ENCODE data around the gene LMNB1.

LMNB1 gene

GRCh38 chr5:126877602-126878001 lies 100.7 kb downstream of the LMNB1 start:
- Histone ChIP-seq H3K4me1 (ENCODE audit: insufficient read depth, low read length) (no peaks in the 10 kb centered on the region), H2AFZ (ENCODE audit: low read depth, low read length) (no peak overlapping the region), H3K9ac (ENCODE audit: low read depth, low read length) (no peak overlapping the region), H3K79me2 (ENCODE audit: insufficient read depth, low read length) (no peaks in the 10 kb centered on the region), H4K20me1 (ENCODE audit: insufficient read depth, low read length) (no peaks in the 10 kb centered on the region), H3K4me2 (ENCODE audit: insufficient read depth, low read length) (no peak overlapping the region), H3K4me3 (ENCODE audit: low read depth in 1 of 2, low read length in 2 of 2) (no peak overlapping the region), H3K27me3 (ENCODE audit: insufficient read depth, low read length, poor library complexity) (no peaks in the 10 kb centered on the region), H3K27ac (ENCODE audit: low read length) (no peak overlapping the region), H3K36me3 (ENCODE audit: insufficient read depth, low read length) (no peaks in the 10 kb centered on the region), H3K9me3 (ENCODE audit: insufficient read depth, low read length, severe bottlenecking) (no peaks in the 10 kb centered on the region)
- ATAC-seq (ENCODE audit: insufficient read depth, low read depth) (no peak), DNase-seq (no peak)
- TF ChIP-seq, protein P1, sequence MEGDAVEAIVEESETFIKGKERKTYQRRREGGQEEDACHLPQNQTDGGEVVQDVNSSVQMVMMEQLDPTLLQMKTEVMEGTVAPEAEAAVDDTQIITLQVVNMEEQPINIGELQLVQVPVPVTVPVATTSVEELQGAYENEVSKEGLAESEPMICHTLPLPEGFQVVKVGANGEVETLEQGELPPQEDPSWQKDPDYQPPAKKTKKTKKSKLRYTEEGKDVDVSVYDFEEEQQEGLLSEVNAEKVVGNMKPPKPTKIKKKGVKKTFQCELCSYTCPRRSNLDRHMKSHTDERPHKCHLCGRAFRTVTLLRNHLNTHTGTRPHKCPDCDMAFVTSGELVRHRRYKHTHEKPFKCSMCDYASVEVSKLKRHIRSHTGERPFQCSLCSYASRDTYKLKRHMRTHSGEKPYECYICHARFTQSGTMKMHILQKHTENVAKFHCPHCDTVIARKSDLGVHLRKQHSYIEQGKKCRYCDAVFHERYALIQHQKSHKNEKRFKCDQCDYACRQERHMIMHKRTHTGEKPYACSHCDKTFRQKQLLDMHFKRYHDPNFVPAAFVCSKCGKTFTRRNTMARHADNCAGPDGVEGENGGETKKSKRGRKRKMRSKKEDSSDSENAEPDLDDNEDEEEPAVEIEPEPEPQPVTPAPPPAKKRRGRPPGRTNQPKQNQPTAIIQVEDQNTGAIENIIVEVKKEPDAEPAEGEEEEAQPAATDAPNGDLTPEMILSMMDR (IDR thresholded peaks at IDR 0.05; ENCODE audit: borderline replicate concordance, extremely low read depth, low read length, poor library complexity, severe bottlenecking): no peak

DNA sequence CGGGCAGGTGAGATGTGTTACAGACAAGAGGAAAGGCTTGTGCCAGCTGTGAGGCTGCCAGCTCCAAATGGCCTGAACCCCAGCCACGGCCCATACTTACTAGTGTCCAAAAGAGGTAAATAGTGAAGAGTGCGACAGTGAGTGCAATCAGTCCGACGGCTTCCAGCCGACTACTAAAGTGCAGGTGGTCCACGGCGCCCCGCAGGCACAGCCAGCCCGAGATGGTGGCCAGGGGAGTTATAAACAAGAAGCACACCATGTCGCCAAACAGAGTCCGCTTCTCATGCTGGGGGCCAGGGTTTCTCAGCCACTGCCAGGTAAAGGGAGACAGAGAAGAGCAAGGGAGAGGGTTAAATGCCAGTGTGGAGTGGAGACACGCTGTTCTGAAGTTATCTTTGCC lies 101.1 kb downstream of the LMNB1 start:
- Histone ChIP-seq H3K27me3 (ENCODE audit: insufficient read depth, low read length, poor library complexity) (no peaks in the 10 kb centered on the region), H3K4me3 (ENCODE audit: low read depth in 1 of 2, low read length in 2 of 2) (no peak overlapping the region), H3K9ac (ENCODE audit: low read depth, low read length) (no peak overlapping the region), H3K9me3 (ENCODE audit: insufficient read depth, low read length, severe bottlenecking) (no peaks in the 10 kb centered on the region), H3K79me2 (ENCODE audit: insufficient read depth, low read length) (no peaks in the 10 kb centered on the region), H3K27ac (ENCODE audit: low read length) (no peak overlapping the region), H3K4me2 (ENCODE audit: insufficient read depth, low read length) (no peak overlapping the region), H3K4me1 (ENCODE audit: insufficient read depth, low read length) (no peaks in the 10 kb centered on the region), H2AFZ (ENCODE audit: low read depth, low read length) (no peak overlapping the region), H3K36me3 (ENCODE audit: insufficient read depth, low read length) (no peaks in the 10 kb centered on the region), H4K20me1 (ENCODE audit: insufficient read depth, low read length) (no peaks in the 10 kb centered on the region)
- TF ChIP-seq, protein P1 (IDR thresholded peaks at IDR 0.05; ENCODE audit: borderline replicate concordance, extremely low read depth, low read length, poor library complexity, severe bottlenecking): no peak
- no peak for TF ChIP-seq EZH2 (IDR thresholded peaks at IDR 0.05; ENCODE audit: borderline replicate concordance, low read depth, low read length, severe bottlenecking)
- ATAC-seq (ENCODE audit: insufficient read depth, low read depth) (no peak), DNase-seq (no peak)

- Histone ChIP-seq H3K4me1 (ENCODE audit: insufficient read depth, low read length) (no peaks in the 10 kb centered on the region), H3K79me2 (ENCODE audit: insufficient read depth, low read length) (no peaks in the 10 kb centered on the region), H3K27ac (ENCODE audit: low read length) (no peak overlapping the region), H3K9ac (ENCODE audit: low read depth, low read length) (no peak overlapping the region), H3K27me3 (ENCODE audit: insufficient read depth, low read length, poor library complexity) (no peaks in the 10 kb centered on the region), H2AFZ (ENCODE audit: low read depth, low read length) (no peak overlapping the region), H3K9me3 (ENCODE audit: insufficient read depth, low read length, severe bottlenecking) (no peaks in the 10 kb centered on the region), H4K20me1 (ENCODE audit: insufficient read depth, low read length) (no peaks in the 10 kb centered on the region), H3K4me3 (ENCODE audit: low read depth in 1 of 2, low read length in 2 of 2) (no peak overlapping the region), H3K36me3 (ENCODE audit: insufficient read depth, low read length) (no peaks in the 10 kb centered on the region), H3K4me2 (ENCODE audit: insufficient read depth, low read length) (no peak overlapping the region)
- DNase-seq (no peak), ATAC-seq (ENCODE audit: insufficient read depth, low read depth) (no peak)
- TF ChIP-seq, protein P1 (IDR thresholded peaks at IDR 0.05; ENCODE audit: borderline replicate concordance, extremely low read depth, low read length, poor library complexity, severe bottlenecking): no peak
- TF ChIP-seq EZH2 (IDR thresholded peaks at IDR 0.05; ENCODE audit: borderline replicate concordance, low read depth, low read length, severe bottlenecking): no peak
Observed at GRCh38 chr5:126878634-126879033, 101.7 kb downstream of the LMNB1 start.
